GM18861 (cell line): ENCODE data around the gene INSYN2A.

Source experiments
- ATAC-seq: cut with Tn5 transposase; IDR thresholded peaks from one replicate; pipeline ENCODE4 v1.9.1; 2021; ENCODE audit not compliant: unreplicated experiment

INSYN2A gene, protein sequence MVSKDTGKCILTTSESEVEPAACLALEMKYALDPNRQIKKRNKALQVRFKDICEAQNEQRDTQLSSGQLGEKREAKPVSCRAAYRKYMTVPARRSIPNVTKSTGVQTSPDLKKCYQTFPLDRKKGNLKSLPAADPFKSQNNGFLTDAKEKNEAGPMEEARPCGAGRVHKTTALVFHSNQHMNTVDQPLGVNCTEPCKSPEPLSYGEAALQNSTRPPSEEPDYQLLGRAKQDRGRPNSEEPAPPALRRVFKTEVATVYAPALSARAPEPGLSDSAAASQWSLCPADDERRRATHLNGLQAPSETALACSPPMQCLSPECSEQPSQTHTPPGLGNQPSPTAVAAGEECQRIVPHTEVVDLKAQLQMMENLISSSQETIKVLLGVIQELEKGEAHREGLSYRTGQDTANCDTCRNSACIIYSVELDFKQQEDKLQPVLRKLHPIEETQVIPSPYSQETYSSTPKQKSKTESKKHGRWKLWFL

DNA sequence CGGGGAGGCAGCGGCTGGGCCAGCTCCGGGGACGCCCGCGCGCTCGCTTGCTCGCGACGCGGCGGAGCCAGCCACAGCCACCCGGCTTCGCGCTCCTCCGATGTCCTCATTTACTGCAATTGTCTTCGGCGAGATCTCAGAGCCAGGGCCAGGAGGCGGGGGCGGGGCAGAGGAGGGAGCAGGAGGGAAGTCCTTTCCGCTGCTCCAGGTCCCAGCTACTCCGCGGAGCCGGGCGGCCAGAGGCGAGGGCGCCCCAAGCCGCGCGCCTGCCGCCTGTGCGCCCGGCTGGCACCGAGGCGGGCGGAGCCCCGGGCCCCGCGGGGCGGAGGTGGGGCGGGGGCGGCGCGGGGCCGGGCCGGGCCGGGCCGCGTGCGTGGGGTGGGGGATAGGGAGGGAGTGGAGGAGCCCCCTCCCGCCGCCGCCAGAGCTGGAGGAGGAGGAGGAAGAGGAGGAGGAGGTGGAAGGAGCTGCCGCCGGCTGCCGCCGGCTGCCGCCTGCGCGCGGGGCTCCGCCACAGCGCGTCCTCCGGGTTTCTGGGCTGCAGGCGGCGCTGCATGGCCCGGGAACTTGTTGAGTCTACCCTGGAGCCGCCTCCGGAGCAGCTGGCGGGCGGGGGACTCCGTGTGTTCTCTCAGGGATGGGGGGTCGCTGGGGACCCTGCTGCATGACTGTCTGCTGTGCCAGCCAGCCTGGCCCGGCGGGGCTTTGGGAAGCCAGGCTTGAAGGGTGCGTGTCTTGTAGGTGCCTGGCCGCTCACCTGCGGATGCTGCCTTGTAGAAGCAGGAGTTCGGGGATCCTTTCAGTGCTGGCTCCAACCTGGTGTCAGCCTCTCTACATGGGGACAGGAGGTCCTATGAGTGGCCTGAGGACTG is at the start of gene INSYN2A:
INSYN2A (minus strand) TSS at position 310 of the 872 bp plus-strand sequence. CDS start 20,196 bp downstream, outside the sequence.
- no peak for ATAC-seq

DNA sequence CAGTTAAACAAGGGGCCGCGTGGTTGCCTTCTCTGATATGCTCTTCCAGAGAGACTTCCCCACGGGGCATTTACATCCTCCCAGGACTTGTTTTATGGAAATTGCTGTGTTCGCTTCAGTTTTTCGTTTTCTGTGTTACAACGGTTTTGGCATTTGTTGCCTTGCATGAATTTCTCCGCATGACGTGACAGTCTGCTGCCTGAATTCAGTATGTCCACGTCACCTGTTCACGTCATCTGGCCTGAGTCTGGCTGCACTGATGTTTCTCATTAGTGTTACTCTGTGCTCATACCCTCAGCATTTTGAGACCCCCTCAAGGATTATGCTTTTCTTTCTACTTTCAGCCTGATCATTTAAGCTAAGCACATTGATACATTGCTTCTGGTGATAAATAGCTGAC is 49.1 kb upstream of the INSYN2A start:
- no peak for ATAC-seq

DNA sequence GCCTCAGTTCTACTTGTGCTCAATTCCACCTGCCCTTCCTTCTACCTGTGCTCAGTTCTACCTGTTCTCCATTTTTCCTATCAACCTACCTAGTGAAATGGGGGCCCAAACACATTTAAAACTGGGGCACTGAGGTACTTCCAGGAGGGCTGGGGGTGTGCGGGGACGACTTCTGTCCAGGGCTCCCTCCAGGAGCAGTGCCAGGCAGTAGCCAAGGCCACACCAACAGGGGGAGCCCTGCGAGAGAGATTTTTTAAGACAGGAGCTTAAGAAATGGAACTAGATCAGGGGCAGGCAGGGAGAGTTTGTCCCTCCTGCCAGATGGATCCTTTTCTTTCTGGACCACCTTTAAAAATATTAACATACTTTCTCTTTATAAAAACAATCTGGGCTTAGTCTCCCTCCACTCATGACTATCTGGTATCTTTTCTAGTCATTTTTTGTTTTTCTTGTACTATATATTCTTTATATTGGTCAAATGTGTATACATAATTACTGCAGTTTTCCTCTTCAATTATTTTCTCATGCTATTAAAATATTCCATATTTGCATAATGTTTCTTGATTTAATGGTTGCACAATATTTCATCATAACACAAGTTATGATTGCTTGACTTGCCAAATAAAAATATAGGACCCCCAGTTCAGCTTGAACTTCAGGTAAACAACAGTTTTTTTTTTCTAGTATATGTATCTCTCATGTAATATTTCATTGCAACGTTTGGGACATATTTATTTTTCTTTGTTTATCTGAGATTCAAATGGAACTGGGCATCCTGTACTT is 47.3 kb upstream of the INSYN2A start:
- no peak for ATAC-seq

DNA sequence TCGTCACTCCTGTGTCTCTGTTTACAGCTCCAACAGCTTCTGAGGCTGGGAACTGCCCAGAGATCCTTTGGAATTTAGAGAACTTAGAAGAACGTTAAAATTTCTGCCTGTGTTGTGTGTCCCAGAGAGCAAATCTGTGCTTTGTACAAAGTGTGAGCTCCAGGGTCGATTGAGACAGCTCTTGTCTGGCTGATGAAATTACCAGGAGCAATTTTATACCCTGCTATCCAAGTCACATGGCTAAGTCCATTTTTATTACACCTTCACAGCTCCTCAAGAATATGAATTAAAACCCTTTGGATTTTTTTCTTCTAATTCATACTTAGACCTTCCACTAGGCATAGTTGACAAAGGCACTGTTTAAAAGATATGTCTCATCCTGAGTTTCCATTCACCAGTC is 46.5 kb upstream of the INSYN2A start:
- no peak for ATAC-seq

DNA sequence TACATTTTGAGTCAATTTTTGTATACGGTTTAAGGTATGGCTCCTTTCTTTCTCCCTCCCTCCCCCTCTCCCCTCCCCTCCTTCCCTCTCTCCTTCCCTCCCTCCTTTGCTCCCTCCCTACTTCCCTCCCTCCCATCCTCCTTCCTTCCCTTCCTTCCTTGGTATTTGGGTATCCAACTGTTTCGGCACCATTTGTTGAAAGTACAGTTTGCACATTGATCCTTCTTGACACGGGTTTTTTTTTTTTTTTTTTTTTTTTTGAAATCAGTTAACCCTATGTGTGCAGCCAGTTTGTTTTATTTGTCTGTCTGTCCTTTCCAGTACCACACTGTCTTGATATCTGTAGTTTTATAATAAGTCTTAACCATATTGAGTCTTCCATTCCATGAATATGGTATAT is 39.9 kb upstream of the INSYN2A start:
- no peak for ATAC-seq

DNA sequence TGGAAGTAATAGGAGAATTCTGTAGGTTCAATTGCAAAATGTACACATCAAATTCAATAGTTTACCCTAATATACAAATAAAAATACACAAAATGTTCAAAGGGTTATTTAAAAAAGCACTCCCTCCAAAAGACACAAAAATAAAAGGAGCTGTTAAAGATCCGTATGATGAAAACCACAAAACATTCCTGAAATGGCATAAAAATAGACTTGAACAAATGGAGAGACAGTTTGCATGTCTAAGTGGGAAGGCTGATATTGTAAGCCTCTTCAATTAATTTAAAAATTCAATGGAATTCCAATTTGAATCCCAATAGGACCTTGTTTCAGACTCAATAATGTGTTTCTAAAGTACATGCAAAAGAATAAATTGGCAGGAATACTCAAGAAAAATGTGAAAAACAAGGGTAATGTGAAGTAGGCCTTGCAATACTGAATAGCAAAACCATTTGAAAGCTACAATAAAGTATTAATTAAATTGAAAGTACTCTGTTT is 38.0 kb upstream of the INSYN2A start:
- no peak for ATAC-seq

DNA sequence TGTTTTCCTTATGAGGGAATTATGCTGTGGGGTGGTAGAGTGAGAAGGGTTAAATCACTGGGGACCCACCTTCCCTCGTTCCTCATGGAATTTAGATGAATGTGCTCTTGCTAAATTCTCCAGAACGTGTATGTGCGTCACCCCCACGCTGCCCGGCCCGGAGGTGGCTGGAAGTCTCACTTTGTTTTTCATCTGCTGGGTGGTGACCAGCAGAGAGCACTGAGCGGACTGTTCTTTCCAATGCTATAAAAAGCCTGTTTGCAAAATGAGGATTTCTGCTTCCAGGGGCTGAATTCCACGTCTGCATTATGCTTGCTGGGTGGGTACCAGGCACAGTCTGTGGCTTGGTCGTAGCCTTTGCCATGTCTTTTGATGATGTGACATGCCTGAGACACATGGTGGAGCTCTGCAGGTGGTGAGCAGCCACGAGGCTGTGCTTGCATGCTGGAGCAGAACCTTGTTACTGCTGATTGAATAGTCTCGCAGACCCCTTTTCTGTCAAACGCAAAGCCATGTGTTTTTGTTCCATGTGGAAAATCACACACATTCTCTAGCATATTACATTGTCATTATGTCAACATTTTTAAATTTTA is 31.9 kb upstream of the INSYN2A start:
- no peak for ATAC-seq

DNA sequence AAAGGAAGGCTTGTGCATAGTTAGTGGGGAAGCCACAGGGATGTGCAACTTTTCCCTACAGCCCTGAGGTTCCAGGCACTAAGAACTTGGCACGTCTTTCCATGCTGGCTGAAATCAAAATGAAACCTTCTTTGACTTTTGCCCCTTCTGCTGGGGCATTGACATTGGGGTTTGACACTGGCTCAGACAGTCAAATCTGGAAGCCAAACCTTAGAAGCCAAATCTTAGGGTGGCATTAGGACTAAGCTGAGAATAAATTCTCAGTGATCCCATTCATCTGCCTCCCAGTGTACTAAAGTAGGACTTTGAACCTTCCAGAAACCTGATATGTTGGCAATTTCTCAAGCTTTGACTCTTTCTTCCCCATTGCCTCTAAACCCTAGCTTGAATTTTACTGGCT is 31.3 kb upstream of the INSYN2A start:
- no peak for ATAC-seq

DNA sequence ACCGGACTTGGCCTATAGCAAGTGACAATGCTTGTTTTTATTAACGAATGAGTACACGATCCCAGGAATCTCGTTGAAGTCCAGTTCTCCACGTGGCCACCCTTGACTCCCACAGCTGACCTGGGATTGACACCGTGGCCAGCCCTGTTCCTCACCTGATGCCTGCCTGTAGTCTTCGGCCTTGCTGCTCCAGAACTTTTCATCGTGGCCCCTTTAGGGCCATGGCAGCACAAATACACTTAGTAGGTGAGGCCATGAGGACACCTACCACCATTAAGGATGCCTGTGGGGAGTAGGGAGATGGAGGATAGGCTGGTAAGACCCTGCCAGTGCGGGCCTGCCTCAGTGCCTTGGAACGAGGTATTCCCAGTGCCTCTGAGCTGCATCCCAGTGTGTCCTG is 30.6 kb upstream of the INSYN2A start:
- ATAC-seq: no peak

DNA sequence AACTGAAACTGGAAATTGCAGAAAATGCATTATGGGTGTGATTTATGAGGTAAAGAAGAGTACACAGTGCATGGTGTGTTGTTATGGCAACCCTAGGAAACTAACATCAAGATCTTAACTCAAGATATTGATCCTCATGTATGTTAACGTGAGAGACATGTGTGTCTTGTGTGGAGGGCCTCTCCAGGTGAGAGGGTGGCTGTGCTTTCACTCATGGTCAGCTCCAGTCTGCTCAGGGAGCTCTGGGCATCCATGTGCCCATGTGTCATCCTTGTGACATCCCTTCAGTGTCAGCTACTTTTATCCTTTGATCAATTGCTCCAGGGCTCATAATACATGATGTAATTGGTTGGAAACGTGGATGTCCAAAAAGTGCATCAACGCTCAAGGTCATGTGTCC is 24.9 kb upstream of the INSYN2A start:
- no peak for ATAC-seq

DNA sequence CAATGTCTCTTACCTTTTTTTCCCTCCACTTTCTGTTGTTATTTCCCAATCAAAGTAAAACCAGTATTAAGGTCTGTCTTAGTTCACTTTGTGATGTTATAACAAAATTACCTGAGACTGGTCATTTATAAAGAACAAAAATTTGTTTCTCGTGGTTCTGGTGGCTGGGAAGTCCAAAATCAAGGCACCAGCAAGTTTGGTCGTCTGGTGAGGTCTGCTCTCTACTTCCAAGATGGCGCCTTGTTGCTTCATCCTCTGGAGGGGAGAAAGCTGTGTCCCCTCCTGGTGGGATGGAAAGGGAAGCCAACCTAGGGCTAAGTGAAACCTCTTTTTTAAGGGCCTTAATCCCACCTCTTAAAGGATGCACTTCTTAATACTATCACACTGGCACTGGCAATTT is 22.3 kb upstream of the INSYN2A start:
- no peak for ATAC-seq

DNA sequence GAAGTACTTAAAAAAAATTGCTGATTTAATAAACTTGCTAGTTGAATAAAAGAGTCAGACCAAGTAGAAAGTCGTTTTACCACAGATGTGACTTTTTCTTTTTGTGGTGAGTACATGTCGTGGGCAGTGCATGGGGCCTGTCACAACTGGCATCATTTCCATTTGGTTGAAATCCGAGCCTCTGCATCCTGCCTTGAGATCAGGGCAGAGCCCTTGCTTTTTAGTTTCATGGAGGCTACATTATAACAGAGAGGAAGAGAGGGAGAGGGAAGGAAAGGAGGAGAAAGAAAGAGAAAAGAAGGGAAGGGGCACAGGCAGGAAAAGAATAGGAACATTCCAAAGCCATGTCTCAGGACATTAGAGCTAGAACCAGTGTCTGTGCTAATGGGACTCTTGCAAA is 20.4 kb upstream of the INSYN2A start:
- no peak for ATAC-seq

DNA sequence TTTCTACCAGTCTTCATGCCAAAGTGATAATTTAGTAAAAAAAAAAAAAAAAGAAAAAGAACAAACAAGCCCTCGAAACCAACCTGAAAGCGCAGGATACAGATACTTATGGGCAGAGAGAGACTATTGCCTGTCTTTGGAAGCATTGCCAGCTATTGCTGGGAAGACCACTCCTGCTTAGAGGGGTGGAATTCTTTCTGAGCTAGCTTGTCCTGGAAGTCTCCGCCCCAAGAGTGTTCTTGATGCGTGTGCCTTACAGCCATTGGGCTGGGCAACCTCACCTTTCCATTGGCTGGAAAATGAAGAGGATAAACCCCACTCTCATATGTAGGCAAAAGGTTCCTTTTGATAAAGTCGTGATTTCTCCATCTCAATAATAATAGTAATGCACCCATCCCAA is 19.9 kb upstream of the INSYN2A start:
- ATAC-seq: no peak

DNA sequence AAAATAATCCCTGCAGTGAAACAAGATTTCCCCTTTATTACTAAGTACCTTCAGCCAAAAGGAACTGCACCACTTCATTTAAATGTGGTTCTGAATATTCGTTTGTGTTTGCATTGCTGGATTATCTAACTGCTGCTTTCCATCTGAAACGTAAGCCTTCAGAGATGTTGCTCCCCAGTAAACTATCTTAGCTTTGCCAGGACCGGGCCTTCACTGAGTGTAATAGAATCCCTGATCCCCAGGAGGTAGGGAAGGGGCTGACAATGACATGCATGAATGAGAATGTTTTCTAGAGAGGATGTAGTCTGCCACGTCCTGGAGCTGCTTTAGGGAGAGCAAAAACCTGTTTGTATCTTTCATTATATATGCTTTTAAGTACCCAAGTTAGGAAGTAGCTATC is 19.5 kb upstream of the INSYN2A start:
- no peak for ATAC-seq

DNA sequence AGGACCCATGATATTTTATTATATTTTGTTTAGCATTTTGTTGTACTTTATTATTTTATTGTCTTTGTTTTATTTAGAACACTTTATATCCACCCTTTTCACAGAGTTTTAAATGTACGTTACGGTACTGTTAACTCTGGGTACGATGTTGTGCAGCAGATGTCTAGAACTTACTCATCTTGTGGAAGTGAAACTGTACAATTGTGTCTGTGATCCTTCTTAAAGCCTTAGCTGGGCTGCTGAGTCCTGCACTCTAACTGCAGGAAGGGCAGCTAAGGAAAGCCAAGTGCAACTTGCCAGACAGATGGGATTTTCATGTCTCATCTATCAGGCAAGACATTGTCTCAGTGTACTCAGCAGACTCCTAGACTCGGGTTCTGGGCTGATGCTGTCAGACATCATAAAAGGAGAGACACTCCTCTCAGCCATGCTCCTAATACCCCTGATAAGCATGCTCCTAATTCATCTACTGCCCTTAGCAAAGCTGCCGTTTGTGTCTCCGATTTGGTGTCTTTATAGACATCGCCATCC is 14.6 kb upstream of the INSYN2A start:
- ATAC-seq: no peak

DNA sequence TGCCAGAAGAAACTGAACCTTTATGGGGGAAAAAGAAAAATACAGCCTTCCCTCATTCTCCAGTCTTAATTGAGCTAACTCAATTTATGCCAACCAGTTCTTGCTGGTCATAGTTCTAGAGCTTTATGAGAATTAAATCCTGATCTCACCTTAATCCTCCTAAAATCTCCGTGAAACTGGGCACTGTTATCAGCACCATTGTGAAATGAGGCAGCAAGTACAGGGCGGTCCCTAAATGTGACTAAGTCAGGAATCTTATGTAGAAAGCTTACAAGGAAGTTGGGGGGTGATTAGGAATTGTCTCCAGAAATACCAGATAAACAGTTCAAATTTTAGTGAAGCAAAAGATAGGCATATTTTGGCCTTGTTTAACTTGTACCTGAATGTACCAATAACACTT is 10.7 kb upstream of the INSYN2A start:
- no peak for ATAC-seq

DNA sequence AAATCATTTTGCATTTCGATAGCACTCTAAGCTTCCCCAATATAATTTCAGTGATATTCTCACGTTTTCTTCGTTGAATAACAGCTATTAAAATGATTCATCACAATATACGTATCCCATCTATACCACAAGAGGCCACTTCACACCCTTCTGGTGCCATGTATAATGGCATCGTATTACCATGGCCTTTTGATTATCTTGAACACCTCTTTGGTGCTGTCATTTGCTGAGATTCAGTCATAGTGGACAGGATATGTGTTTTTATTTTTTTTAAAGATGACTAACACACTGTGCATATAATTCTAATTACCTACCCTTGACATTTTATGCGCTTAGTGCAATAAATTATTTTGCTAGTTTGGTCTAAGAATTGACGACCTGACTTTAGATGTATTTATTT is 6.7 kb upstream of the INSYN2A start:
- no peak for ATAC-seq

DNA sequence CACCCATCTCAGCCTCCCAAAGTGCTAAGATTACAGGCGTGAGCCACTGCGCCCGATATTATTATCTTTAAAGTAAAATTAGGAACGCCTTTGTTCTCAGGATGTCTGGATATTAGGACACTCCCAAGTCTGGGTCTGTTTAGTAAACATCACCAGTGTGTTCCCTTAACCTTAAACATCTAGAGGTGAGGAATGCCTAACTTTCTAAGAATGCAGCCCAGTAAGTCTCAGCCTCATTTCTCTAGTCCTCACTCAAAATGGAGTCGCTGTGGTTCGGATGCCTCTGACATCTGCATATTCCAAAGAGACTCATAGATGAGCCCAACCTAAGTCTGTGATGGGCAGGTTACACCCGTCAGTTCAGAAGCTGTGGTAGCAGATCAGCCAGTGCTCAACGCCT is 4.3 kb upstream of the INSYN2A start:
- no peak for ATAC-seq

DNA sequence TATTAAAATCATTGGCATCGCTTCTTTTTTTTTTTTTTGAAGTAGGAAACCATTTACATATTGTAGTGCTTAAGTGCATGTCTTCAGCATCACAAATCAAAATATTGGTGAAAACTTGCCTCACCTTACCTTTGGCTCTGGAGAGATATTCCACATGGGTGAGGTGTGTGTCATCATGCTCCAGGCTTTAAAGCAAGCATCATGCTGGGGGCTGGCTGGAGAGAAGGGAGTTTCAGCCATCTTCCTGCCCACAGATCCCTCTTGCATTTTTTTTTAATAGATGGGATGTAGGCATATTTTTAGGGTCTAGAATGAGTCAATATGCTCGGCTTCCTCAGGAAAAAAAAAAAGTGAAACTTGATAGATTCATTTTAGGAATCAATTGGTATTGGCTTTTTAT is 2.3 kb upstream of the INSYN2A start:
- no peak for ATAC-seq

DNA sequence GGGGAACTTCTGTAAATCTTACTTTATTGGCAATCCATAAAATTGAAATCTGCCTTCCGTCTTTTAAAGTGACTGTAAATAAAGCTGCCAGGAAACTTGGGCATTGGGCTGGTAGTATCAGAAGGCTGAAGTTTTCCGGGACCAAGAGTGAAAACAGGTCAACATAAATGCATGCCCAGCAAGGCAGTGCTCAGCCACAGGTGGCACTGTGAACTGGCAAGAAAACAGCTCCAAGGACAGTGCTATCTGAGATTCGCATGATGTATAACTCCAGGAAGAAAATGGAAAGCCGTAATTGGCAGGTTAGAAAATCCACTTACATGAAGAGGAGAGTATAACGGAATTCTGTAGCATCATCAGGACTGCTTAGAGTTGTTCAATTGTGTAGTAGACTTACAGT is 1.9 kb upstream of the INSYN2A start:
- no peak for ATAC-seq

DNA sequence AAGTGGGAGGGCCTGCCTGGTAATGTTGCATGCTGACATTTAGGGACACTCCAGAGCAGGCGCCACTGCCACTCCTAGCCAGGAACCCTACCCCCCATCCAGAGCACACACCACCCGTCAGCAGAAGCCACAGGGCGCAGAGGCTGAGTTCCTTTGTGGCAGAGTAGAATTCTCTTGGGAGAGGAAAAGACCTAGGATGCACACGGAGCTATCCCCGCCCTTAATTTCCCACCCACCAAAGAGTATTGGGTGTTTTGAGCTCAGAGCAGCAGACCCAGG is 702 bp upstream of the INSYN2A start:
- ATAC-seq: no peak
